Psoas muscle (tissue), 8 donors: Measurements from ENCODE around the gene KMT2A. TPM values are rescaled to one million over a fixed set of nuclear protein-coding genes. Genes with fewer than 3 reads are reported as not detected.

Experiments
- ATAC-seq, 4 donors: fragments of 200-7000 bp; cut with Tn5 transposase; one replicate each; pipeline ENCODE4 v1.9.1; 2020; ENCODE audit warnings: moderate library complexity in 3 of 4, mild to moderate bottlenecking in 2 of 4
- DNase-seq, 2 donors: peaks; one replicate each; pipeline ENCODE4 v3.0.0-alpha.2; 2020
- H3K27ac ChIP-seq: fragments of 200-600 bp; one replicate; pipeline ENCODE4 v1.8.0; 2022
- H3K27me3 ChIP-seq, 3 donors: fragments of 200-600 bp in 1 of 3; one replicate each; pipeline versions ENCODE4 v1.6.1 to v1.8.0; 2013 to 2022; ENCODE audit warnings: low read length in 2 of 3, mild to moderate bottlenecking in 2 of 3, moderate library complexity in 1 of 3; ENCODE audit not compliant: insufficient read depth in 3 of 3
- H3K36me3 ChIP-seq, 2 donors: fragments of 200-600 bp in 1 of 2; one replicate each; pipeline versions ENCODE4 v1.6.1 to v1.8.0; 2013 to 2022; ENCODE audit warnings: low read depth in 1 of 2, mild to moderate bottlenecking in 1 of 2, moderate library complexity in 1 of 2; ENCODE audit not compliant: insufficient read depth in 1 of 2
- H3K4me1 ChIP-seq: fragments of 200-600 bp; one replicate; pipeline ENCODE4 v1.8.0; 2022
- H3K4me3 ChIP-seq: fragments of 200-600 bp; one replicate; pipeline ENCODE4 v1.8.0; 2022; ENCODE audit warnings: mild to moderate bottlenecking
- H3K9me3 ChIP-seq: fragments of 200-600 bp; one replicate; pipeline ENCODE4 v1.8.0; 2022
- WGBS, 3 donors: extraction: QIAGEN DNeasy Blood & Tissue Kit; methylation state at CpG; one replicate each; pipeline versions ENCODE4 v1.1.6 to v1.1.7; 2013; 5-methylcytosine and 5-hydroxymethylcytosine counted together
- intact Hi-C, 2 donors: fragments of 100-400 bp; cut with DNase I; formaldehyde crosslinking; loops; one replicate each; pipeline versions ENCODE4 v1.11.0 to v1.14.2; 2022
- polyA plus RNA-seq, 3 donors: library from polyadenylated mRNA; stranded (reverse); fragments of 200-250 nt; gene quantifications; one replicate each; pipeline ENCODE4 v1.2.3, GENCODE V29; 2013
- total RNA-seq, 4 donors: library from RNA; stranded (reverse); fragmentation: NEBNext Ultra II Directional in 2 of 4; extraction: Animal tissue kit (Norgen Biotek cat#: 25700) in 2 of 4; gene quantifications; one replicate each; pipeline versions ENCODE4 v1.2.1 to v1.2.4, GENCODE V29; 2021 to 2023
- TF ChIP-seq, protein P1 (sequence below): fragments of 200-600 bp; IDR thresholded peaks from one replicate; pipeline ENCODE4 v1.8.0; 2022; ENCODE audit warnings: antibody characterized with exemption
- donor health status: healthy with polysubstance abuse.
- donor health status: DM: no; HTN: no; CAD: no; lungs with moderate emphysema.
- donor health status: Bipolar disorder and iron deficiency.
- donor health status: healthy.
- donor health status: DM: yes; HTN: yes; CAD: no.
- donor health status: DM: no; HTN: no; CAD: no.
- donor health status: DM: no; HTN: no; CAD: no.
- donor health status: DM: yes; HTN: yes; CAD: no.

Gene KMT2A
- total and polyA plus RNA-seq, 7 donors, result 3.1 to 27.3 (median 18.1) TPM

DNA sequence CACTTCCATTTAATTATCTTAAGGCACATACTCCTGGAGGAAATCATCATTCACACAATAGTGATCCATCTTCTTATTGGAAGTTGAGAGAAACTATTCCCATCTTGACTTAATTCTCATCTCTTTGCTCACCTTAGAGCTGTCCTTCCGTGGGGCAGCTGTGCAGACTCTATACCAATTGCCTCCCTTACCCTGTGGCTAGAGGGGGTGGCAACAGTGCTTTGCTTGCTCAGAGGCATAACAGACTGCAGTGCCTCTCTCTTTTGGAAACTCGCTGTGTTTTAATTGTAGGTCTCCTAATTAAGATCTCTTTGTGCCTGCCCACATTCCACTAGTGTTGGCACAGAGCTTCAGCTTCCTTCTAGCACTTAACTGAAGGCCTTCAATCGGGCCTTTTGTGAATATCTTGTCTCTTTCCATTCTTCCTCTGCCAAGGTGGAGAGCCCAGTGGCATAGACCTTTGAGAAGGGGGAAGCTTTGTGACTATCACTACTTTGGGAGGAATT, 5.5 kb downstream of the KMT2A start:
- ATAC-seq (no peak), DNase-seq (no peak)
- TF ChIP-seq, protein P1, sequence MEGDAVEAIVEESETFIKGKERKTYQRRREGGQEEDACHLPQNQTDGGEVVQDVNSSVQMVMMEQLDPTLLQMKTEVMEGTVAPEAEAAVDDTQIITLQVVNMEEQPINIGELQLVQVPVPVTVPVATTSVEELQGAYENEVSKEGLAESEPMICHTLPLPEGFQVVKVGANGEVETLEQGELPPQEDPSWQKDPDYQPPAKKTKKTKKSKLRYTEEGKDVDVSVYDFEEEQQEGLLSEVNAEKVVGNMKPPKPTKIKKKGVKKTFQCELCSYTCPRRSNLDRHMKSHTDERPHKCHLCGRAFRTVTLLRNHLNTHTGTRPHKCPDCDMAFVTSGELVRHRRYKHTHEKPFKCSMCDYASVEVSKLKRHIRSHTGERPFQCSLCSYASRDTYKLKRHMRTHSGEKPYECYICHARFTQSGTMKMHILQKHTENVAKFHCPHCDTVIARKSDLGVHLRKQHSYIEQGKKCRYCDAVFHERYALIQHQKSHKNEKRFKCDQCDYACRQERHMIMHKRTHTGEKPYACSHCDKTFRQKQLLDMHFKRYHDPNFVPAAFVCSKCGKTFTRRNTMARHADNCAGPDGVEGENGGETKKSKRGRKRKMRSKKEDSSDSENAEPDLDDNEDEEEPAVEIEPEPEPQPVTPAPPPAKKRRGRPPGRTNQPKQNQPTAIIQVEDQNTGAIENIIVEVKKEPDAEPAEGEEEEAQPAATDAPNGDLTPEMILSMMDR, result no peak
- 36 to 50% (median 39%) methylated on average over 3 of the region's 3 CpGs for WGBS, 3 donors
- H3K27me3 ChIP-seq, result no peaks in the 10 kb centered on the region
- H3K4me3 ChIP-seq, result no peak overlapping the region
- peaks cover 54% of the 10 kb centered on the region for H3K4me1 ChIP-seq
- peaks cover 0 to 3% of the 10 kb centered on the region in 2 donors for H3K36me3 ChIP-seq
- no peaks in the 10 kb centered on the region for H3K9me3 ChIP-seq
- H3K27ac ChIP-seq, result no peak overlapping the region
- intact Hi-C loops, result no loop called here

DNA sequence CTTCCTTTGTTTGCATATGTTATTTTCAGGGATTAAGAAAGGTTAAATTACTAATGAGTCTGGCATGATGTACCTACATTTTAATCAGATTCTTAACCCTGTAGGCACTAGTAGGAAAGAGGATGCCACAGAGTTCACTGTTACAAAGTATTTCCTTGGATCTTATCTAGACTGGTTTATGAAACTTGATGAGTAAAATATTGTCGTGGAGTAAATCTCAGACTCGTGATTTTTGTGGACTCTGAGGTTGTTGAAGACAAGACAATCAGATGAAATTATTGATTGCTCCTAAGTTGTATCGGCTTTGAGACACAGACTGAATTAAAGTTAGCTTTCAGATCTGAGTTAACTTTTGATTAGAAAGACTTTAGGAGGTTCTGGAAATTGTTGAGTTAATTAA, 6.0 kb downstream of the KMT2A start:
- TF ChIP-seq, protein P1, result no peak
- peaks cover 54% of the 10 kb centered on the region for H3K4me1 ChIP-seq
- no peak for DNase-seq
- intact Hi-C loops, result no loop called here
- no peak overlapping the region for H3K4me3 ChIP-seq
- 62 to 76% (median 73%) methylated on average over 3 of the region's 3 CpGs for WGBS, 3 donors
- H3K27ac ChIP-seq, result no peak overlapping the region
- H3K9me3 ChIP-seq, result no peaks in the 10 kb centered on the region
- H3K36me3 ChIP-seq, result peaks cover 0 to 3% of the 10 kb centered on the region in 2 donors
- no peak for ATAC-seq
- H3K27me3 ChIP-seq, result no peaks in the 10 kb centered on the region

DNA sequence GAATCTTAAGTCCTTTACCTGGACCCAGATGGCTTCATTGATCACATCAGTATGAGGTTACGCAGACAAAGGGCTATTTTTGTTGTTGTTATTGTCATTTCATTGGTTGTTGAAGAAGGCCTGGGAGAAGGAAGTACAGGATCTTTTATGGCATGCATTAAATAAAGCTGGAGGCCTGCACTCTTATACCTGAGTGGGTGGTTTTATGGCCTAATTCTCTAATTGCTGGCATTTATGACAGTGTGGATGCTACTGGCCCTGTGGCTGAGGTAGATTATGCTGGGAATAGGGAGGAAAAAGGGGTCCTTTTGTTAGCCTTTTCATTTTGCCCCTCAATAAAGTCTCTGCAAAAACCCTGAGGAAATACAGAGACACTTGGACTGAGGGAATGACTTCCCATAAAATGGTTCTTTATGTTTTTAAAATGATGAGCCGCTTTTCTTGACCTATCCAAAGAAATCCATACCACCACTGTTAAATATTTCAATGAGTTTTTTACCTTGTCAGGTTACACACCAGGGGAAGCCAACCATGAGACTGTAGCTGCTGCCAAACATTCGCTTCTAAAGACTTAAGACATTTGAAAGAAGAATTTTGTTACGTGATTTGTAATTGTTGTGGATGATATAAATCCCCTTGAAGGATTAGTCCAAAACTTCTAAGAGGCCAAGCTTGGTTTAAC, 6.8 kb downstream of the KMT2A start:
- Histone ChIP-seq H3K9me3 (no peaks in the 10 kb centered on the region), H3K36me3 (peaks cover 0 to 9% of the 10 kb centered on the region in 2 donors), H3K4me3 (no peak overlapping the region), H3K27me3 (no peaks in the 10 kb centered on the region), H3K4me1 (peaks cover 49% of the 10 kb centered on the region), H3K27ac (no peak overlapping the region)
- TF ChIP-seq, protein P1, result no peak
- DNase-seq (no peak), ATAC-seq (no peak)
- intact Hi-C loops, result no loop called here
- 68 to 89% (median 79%) methylated on average over 4 of the region's 4 CpGs for WGBS, 3 donors

DNA sequence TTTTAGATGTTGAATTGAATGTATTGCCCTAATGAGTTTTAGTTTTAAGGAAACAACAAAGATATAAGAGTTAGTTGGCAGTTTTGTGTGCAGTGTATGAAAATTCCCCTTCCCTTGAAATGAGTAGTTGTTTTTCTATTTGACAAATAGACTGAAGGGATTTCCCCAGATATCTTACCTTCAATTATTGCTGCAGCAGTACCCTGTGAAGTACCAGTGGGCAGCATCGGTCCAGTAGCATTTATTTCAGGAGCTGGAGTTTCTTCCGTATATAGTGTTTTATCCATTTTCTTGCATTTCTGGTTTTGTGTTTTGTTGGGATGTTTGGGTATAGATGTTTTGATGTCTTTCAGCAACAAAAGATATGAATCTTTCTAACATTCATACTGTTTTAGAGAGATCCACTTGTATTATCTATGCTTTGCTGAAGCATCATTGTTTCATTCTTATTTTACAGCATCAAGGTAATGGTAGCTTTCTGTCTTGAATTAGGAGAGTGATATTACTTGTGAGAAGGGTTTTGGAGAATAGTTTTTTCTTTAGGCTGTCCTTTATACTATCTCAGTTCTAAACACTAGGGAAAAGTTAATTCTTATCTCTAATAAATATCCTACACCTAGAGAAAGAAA, 7.4 kb downstream of the KMT2A start:
- no peak for ATAC-seq
- H3K9me3 ChIP-seq, result no peaks in the 10 kb centered on the region
- no peak overlapping the region for H3K4me3 ChIP-seq
- peaks cover 0 to 9% of the 10 kb centered on the region in 2 donors for H3K36me3 ChIP-seq
- no peak overlapping the region for H3K27ac ChIP-seq
- H3K27me3 ChIP-seq, result no peaks in the 10 kb centered on the region
- peaks cover 45% of the 10 kb centered on the region for H3K4me1 ChIP-seq
- TF ChIP-seq, protein P1, result no peak
- intact Hi-C loops, result no loop called here
- WGBS, 3 donors, result 83 to 88% (median 88%) methylated on average over 2 of the region's 2 CpGs
- no peak for DNase-seq
